HG03457 (cell line): Measurements from ENCODE around the gene SLC44A3.
"Not testable (repeated sequence)": the region's sequence is repeated elsewhere in the genome, so short reads cannot be mapped to it uniquely, and the experiment has no call there.

Source experiments
- ATAC-seq: cut with Tn5 transposase; IDR thresholded peaks from one replicate; pipeline ENCODE4 v1.9.1; 2021; ENCODE audit warnings: moderate number of reproducible peaks; ENCODE audit not compliant: unreplicated experiment

The SLC44A3 gene

GRCh38 chr1:94832446-94832845 lies 12.3 kb downstream of the SLC44A3 start:
- ATAC-seq, result no peak

GRCh38 chr1:94832931-94833585 lies 12.9 kb downstream of the SLC44A3 start:
- ATAC-seq, result no peak

GRCh38 chr1:94836891-94837290 lies 16.7 kb downstream of the SLC44A3 start:
- no peak for ATAC-seq

GRCh38 chr1:94840381-94840780 lies 20.2 kb downstream of the SLC44A3 start:
- not testable (repeated sequence) for ATAC-seq

GRCh38 chr1:94840808-94841207 lies 20.7 kb downstream of the SLC44A3 start:
- ATAC-seq, result no peak

- ATAC-seq, result no peak
Measured at GRCh38 chr1:94843430-94843829, 23.3 kb downstream of the SLC44A3 start.

GRCh38 chr1:94843846-94844245 lies 23.7 kb downstream of the SLC44A3 start:
- no peak for ATAC-seq

GRCh38 chr1:94846308-94846707 lies 26.2 kb downstream of the SLC44A3 start:
- ATAC-seq, result no peak

- ATAC-seq, result no peak
Measured at GRCh38 chr1:94851571-94851970, 31.4 kb downstream of the SLC44A3 start.

- ATAC-seq, result no peak
Measured at GRCh38 chr1:94852788-94853187, 32.6 kb downstream of the SLC44A3 start.

GRCh38 chr1:94854458-94855306 lies 34.5 kb downstream of the SLC44A3 start:
- ATAC-seq, result peak; percentile 99

GRCh38 chr1:94855307-94855700 lies 35.1 kb downstream of the SLC44A3 start:
- no peak for ATAC-seq

GRCh38 chr1:94856004-94856403 lies 35.8 kb downstream of the SLC44A3 start:
- ATAC-seq, result no peak

- no peak for ATAC-seq
Measured at GRCh38 chr1:94856868-94857267, 36.7 kb downstream of the SLC44A3 start.

- ATAC-seq, result no peak
Measured at GRCh38 chr1:94858276-94858675, 38.1 kb downstream of the SLC44A3 start.

- ATAC-seq, result no peak
Measured at GRCh38 chr1:94859174-94859573, 39.0 kb downstream of the SLC44A3 start.

GRCh38 chr1:94862718-94863117 lies 42.6 kb downstream of the SLC44A3 start:
- no peak for ATAC-seq

GRCh38 chr1:94863297-94863911 lies 43.2 kb downstream of the SLC44A3 start:
- no peak for ATAC-seq

- ATAC-seq, result no peak
Measured at GRCh38 chr1:94863919-94864318, 43.8 kb downstream of the SLC44A3 start.

GRCh38 chr1:94864821-94865220 lies 44.7 kb downstream of the SLC44A3 start:
- ATAC-seq, result no peak

- ATAC-seq, result no peak
Measured at GRCh38 chr1:94865360-94865759, 45.2 kb downstream of the SLC44A3 start.
